Measurements from ENCODE around the gene IPO9.

The IPO9 gene

DNA sequence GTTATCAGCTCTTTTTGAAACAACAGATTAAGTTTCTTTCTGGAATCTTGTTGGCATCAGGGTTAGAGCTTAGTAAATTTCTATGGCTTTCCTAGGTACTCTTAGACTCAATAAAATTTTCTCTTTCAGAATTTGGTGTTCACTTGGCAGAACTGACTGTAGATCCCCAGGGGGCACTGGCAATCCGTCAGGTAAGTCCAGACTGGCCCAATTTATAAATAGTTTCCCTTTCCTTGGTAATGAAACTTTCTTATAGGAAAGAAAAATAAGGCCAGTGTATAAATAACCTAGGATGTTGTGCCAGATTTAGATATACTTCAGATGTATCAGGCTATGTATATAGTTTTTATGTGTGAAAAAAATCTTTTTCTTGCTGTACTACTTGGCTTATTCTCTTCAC is 18.2 kb downstream of the IPO9 start:
- TF ChIP-seq, protein P1, sequence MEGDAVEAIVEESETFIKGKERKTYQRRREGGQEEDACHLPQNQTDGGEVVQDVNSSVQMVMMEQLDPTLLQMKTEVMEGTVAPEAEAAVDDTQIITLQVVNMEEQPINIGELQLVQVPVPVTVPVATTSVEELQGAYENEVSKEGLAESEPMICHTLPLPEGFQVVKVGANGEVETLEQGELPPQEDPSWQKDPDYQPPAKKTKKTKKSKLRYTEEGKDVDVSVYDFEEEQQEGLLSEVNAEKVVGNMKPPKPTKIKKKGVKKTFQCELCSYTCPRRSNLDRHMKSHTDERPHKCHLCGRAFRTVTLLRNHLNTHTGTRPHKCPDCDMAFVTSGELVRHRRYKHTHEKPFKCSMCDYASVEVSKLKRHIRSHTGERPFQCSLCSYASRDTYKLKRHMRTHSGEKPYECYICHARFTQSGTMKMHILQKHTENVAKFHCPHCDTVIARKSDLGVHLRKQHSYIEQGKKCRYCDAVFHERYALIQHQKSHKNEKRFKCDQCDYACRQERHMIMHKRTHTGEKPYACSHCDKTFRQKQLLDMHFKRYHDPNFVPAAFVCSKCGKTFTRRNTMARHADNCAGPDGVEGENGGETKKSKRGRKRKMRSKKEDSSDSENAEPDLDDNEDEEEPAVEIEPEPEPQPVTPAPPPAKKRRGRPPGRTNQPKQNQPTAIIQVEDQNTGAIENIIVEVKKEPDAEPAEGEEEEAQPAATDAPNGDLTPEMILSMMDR (IDR thresholded peaks at IDR 0.05; ENCODE audit: low read length) = no peak
- no peak for TF ChIP-seq EZH2 (IDR thresholded peaks at IDR 0.05; ENCODE audit: borderline replicate concordance, low read length)
- Histone ChIP-seq H3K27ac (ENCODE audit: low read depth, low read length, poor library complexity, severe bottlenecking) (no peak overlapping the region), H3K4me2 (ENCODE audit: low read length) (no peak overlapping the region), H3K27me3 (ENCODE audit: insufficient read depth, low read length) (no peaks in the 10 kb centered on the region), H3K9me3 (ENCODE audit: low read length) (no peaks in the 10 kb centered on the region), H3K4me3 (ENCODE audit: low read depth, low read length, poor library complexity, severe bottlenecking) (no peak overlapping the region), H2AFZ (ENCODE audit: low read length) (no peak overlapping the region), H3K79me2 (ENCODE audit: insufficient read depth, low read length) (peaks cover 42% of the 10 kb centered on the region), H3K9ac (ENCODE audit: low read length) (no peak overlapping the region), H3K4me1 (ENCODE audit: insufficient read depth, low read length, severe bottlenecking) (no peaks in the 10 kb centered on the region), H3K9me2 (ENCODE audit: low read depth, low read length) (no peaks in the 10 kb centered on the region), H4K20me1 (ENCODE audit: insufficient read depth, low read length) (0 out of 2 replicates have a peak, but pooled peaks cover 3% of the 10 kb centered on the region), H3K36me3 (ENCODE audit: insufficient read depth, low read length) (peaks cover 60% of the 10 kb centered on the region), H3F3A (ENCODE audit: insufficient read depth, low read length) (no peaks in the 10 kb centered on the region)

DNA sequence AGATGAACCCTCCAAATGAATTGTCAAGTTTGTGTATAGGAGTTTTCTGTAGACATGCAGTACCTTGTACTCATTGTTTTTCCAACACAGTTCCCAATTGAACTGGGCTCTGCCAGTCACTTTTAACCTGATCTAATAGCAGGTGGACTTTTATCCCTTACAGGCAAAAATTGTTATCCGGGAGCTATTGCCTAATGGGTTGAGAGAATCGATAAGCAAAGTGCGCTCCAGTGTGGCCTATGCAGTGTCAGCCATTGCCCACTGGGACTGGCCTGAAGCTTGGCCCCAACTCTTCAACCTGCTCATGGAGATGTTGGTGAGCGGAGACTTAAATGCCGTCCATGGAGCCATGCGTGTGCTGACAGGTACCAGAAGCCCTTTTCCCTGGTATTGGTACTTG is 19.3 kb downstream of the IPO9 start:
- Histone ChIP-seq H3K79me2 (ENCODE audit: insufficient read depth, low read length) (peaks cover 31% of the 10 kb centered on the region), H2AFZ (ENCODE audit: low read length) (no peak overlapping the region), H3K4me1 (ENCODE audit: insufficient read depth, low read length, severe bottlenecking) (no peaks in the 10 kb centered on the region), H3K9ac (ENCODE audit: low read length) (no peak overlapping the region), H3K36me3 (ENCODE audit: insufficient read depth, low read length) (peaks cover 66% of the 10 kb centered on the region), H3K4me3 (ENCODE audit: low read depth, low read length, poor library complexity, severe bottlenecking) (no peak overlapping the region), H3K27ac (ENCODE audit: low read depth, low read length, poor library complexity, severe bottlenecking) (no peak overlapping the region), H3K4me2 (ENCODE audit: low read length) (no peak overlapping the region), H3K9me2 (ENCODE audit: low read depth, low read length) (no peaks in the 10 kb centered on the region), H4K20me1 (ENCODE audit: insufficient read depth, low read length) (0 out of 2 replicates have a peak, but pooled peaks cover 3% of the 10 kb centered on the region), H3K9me3 (ENCODE audit: low read length) (no peaks in the 10 kb centered on the region), H3K27me3 (ENCODE audit: insufficient read depth, low read length) (no peaks in the 10 kb centered on the region), H3F3A (ENCODE audit: insufficient read depth, low read length) (no peaks in the 10 kb centered on the region)
- TF ChIP-seq EZH2 (IDR thresholded peaks at IDR 0.05; ENCODE audit: borderline replicate concordance, low read length) = no peak
- TF ChIP-seq, protein P1 (IDR thresholded peaks at IDR 0.05; ENCODE audit: low read length) = no peak

DNA sequence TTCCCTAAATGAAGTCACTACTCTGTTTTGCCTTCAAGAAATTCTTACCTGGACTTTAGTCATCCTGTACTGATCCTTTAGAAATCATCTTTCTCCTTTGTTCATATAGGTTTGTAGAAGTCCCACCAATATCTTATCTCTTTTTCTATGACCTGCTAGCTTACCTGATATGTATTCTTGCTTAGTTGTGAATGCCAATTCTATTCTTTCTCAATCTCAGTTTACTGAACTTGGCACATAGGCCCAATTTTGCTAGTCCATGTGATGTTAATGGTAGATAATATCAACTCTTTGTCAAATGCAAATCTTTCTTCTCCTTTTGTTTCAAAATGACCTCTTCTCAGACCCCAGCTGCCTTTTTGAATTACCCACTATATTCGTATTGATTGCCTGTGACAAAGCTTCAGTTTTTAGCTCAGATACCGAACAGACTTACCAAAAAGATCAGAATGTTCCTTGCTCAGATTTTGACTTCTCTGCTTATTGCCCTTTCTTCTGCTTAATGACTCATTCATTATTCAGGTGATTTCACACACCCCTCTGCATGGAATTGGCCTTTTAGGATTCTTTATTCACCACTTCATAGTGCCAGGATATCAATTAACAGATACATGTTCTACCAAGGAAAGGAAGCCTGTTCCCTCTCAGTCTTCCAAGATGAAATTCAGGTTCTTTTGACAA is 20.6 kb downstream of the IPO9 start:
- Histone ChIP-seq H3K4me1 (ENCODE audit: insufficient read depth, low read length, severe bottlenecking) (no peaks in the 10 kb centered on the region), H3K36me3 (ENCODE audit: insufficient read depth, low read length) (peaks cover 74% of the 10 kb centered on the region), H3K9me3 (ENCODE audit: low read length) (no peaks in the 10 kb centered on the region), H4K20me1 (ENCODE audit: insufficient read depth, low read length) (0 out of 2 replicates have a peak, but pooled peaks cover 3% of the 10 kb centered on the region), H3K4me3 (ENCODE audit: low read depth, low read length, poor library complexity, severe bottlenecking) (no peak overlapping the region), H3K4me2 (ENCODE audit: low read length) (no peak overlapping the region), H3K27ac (ENCODE audit: low read depth, low read length, poor library complexity, severe bottlenecking) (no peak overlapping the region), H3K79me2 (ENCODE audit: insufficient read depth, low read length) (peaks cover 18% of the 10 kb centered on the region), H3K9me2 (ENCODE audit: low read depth, low read length) (no peaks in the 10 kb centered on the region), H2AFZ (ENCODE audit: low read length) (no peak overlapping the region), H3K27me3 (ENCODE audit: insufficient read depth, low read length) (no peaks in the 10 kb centered on the region), H3F3A (ENCODE audit: insufficient read depth, low read length) (no peaks in the 10 kb centered on the region), H3K9ac (ENCODE audit: low read length) (no peak overlapping the region)
- TF ChIP-seq, protein P1 (IDR thresholded peaks at IDR 0.05; ENCODE audit: low read length) = no peak
- no peak for TF ChIP-seq EZH2 (IDR thresholded peaks at IDR 0.05; ENCODE audit: borderline replicate concordance, low read length)
